ENCODE data around the gene FBLIM1.

The FBLIM1 gene

GRCh38 chr1:15731735-15732685 is 26.6 kb upstream of the FBLIM1 start:
- no peak for DNase-seq

DNA sequence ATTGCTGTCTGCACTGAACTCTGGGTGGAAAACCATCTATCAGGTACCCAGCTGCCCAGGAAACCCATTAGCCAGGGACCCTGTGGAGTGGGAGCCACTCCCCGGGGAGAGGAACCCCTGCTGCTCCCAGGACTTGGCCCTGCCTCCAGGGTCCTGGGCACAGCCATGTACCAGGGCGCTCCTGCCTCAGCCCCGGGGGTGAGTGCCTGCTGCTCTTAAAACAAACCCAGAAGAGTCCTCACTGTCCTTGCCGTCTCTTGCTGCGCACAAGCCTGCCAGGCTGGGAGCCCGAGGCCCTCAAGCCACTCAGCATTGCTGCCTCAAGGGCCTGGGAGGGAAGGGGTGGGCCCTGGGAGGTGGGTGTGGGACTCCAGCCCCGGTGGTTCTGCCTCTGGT is 25.9 kb upstream of the FBLIM1 start:
- DNase-seq = no peak

- DNase-seq = no peak
Measured at GRCh38 chr1:15733218-15733725, 25.3 kb upstream of the FBLIM1 start.

DNA sequence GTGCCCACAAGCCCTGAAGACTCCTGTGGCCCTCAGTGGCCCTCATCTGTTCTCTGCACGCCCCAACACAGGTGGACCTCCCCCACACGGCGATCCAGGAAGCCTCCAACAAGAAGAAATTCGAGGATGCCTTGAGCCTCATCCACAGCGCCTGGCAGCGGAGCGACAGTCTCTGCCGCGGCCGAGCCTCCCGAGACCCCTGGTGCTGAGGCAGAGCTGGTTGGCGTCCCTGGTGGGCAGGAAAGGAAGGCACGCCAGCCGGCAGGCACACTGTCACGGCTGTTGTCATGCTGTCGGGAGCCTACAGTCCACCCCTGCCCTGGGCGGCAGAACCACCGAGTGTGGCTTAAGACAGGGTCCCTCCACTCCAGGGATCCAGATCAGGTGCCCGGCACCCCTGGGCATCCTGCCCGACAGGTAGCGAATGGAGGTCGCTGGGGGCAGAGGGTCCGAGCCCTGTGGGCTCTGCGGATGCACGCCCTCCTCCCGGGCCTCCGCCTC is 24.8 kb upstream of the FBLIM1 start:
- DNase-seq = no peak

DNA sequence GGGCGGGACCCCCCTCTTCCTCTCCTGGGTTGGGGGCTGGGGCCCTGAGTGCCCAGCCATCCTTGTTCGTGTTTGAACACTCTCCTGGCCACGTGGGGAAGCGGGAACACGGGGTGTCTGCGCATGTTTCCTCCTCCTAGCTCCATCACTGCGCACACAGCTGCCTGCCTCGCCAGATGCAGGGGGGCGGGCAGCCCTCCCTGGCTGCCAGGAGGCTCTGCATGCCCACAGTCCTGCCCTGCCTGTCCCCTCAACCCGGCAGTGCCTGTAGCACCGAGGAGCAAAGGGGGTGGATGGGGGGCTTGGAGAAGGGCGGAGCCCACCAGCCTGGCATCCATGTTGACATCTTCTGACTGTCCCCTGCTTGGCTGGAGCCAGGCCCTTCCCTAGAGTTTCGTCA is 24.3 kb upstream of the FBLIM1 start:
- no peak for DNase-seq

GRCh38 chr1:15734901-15735300 is 23.7 kb upstream of the FBLIM1 start:
- no peak for DNase-seq

DNA sequence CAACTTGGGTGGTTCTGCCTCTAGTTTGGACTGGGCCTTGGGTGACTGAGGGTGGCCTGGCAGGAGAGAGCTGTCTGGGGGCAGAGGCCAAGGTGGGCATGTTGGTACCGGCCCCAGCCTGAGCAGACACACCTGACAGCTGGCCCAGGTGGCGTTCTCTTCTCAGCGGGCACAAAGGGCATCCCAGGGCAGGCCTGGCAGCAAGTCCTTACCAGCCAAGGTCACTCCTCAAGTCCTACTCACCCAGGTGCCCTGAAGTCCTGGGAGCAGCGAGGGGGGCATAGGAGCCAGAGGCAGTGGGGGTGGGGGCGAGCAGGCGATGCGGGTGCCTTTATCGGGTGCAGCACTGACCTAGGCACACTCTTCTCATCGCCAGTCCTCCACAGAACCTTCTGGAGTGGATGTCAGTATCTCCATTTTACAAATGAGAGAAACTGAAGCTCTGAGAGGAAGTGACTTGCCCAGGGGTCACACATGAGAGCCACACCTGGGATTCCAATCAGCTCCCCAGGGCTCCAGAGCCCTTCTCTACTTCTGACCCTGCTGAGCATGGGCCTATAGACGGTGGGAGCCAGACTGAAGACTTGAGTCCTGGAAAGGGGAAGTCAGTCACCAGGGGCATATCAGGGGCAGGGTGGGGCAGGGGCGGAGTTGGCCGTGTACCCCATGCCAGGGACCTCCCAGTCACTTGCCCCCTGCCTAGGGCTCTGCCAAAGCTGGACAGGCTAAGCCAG is 23.1 kb upstream of the FBLIM1 start:
- no peak for DNase-seq

GRCh38 chr1:15736038-15736891 is 22.3 kb upstream of the FBLIM1 start, which contains the start of gene SLC25A34:
Gene SLC25A34, plus strand, starts transcription at chr1:15736258. Its CDS starts 228 bp downstream, at chr1:15736486.
- DNase-seq = peak; percentile 81

DNA sequence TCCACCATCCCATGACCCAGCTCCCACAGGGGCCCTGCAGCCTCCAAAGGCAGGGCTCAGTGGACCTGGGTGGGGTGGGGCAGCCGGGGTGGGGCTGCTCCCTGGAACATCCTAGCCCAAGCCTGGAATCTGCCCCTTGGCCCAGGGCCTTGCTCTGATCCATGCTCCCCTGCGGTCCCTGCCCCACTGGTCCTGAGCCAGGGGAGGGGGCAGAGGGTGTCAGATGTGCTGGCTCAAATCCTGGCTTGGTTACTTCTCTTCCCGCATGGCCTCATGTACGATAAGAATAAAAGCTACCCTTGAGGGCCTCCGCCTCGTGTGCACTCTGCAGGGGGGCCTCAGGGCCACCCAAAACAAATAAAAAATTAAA is 21.7 kb upstream of the FBLIM1 start:
- no peak for DNase-seq

DNA sequence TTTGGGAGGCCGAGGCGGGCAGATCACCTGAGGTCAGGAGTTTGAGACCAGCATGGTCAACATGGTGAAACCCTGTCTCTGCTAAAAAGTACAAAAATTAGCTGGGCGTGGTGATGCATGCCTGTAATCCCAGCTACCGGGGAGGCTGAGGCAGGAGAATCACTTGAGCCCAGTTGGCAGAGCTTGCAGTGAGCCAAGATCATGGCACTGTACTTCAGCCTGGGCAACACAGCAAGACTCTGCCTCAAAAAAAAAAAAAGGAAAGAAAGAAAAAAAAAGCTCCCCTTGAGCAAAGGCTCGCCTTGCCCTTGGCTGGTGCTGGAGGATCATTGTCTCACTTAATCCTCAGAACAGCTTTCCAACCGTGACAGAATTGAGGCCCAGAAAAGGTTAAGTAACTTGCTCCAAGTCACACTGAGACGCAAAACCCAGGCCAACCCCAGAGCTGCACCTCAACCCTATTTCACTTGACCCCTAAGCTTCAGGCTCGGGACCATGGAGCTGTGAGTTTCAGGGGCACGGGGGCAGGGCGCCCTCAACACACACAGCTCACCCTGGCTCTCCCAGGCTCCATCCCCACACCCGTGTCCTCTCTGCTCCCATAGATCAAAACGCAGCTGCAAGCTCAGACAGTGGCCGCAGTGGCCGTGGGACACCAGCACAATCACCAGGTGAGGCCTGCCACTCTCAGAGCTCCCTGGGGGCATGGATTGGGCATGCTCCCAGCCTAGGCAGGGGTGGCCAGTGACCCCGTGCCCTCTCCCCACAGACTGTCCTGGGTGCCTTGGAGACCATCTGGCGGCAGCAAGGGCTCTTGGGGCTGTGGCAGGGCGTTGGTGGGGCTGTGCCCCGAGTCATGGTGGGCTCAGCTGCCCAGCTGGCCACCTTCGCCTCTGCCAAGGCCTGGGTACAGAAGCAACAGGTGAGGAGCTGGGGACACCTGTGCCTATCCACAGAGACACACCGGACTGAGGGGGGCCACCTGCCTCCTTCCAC is 21.0 kb upstream of the FBLIM1 start:
- no peak for DNase-seq

DNA sequence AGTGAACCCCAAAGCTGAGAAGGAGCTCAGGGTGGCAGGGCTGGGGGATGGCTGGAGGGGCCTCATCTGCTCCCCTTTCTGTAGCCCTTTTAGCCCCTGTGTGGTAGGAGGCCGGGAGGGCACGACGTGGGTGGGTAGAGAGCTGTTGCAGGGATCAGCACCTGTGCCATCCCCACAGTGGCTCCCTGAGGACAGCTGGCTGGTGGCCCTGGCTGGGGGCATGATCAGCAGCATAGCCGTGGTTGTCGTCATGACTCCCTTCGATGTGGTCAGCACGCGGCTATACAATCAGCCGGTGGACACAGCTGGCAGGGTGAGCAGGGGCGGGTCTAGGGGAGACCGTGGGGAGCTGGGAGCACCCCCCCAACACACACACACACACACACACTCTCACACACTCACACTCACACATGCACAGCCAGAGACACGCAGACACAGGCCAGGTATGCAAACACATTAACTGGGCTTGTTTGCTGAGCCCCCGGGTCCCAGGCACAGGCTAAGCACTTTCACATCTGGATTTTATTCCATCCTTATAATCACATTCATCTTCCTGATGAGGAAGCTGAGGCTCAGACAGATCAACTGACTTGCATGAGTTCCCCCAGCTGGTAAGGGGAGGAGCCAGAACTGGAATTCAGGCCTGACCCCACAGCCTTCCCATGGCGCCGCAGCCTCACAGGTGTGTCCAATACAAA is 20.0 kb upstream of the FBLIM1 start:
- no peak for DNase-seq

DNA sequence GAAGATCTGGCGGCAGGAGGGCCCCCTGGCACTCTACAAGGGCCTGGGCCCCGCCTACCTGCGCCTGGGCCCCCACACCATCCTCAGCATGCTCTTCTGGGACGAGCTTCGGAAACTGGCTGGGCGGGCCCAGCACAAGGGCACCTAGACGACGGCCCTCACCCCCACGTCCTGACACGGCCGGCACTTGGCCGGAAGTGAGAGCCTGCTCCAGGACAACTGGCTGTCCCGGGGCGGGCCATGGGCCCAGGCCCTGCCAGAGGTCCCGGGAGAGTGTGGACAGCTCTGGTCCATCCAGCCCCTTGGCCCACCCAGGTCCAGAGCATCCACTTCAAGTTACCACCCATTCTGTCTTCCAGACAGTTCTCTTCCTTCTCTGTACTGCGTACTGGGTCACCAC is 19.3 kb upstream of the FBLIM1 start:
- no peak for DNase-seq

DNA sequence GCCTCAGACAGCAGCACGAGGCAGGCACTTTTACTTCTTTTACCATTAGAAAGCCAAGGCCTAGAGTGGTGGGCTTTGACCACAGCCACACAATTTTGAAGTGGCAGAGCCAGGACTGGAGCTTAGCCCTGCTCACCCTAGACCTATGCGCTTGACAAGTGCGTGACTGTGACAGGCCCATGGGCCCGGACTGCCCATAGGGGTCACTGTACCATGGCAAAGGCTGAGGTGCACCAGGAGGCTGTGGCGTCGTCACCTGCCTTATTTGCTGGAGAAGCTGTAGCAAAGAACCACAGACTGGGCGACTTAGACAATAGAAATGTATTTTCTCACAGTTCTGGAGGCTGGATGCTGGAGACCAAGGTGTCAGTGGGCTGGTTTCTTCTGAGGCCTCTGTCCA is 18.9 kb upstream of the FBLIM1 start:
- no peak for DNase-seq

DNA sequence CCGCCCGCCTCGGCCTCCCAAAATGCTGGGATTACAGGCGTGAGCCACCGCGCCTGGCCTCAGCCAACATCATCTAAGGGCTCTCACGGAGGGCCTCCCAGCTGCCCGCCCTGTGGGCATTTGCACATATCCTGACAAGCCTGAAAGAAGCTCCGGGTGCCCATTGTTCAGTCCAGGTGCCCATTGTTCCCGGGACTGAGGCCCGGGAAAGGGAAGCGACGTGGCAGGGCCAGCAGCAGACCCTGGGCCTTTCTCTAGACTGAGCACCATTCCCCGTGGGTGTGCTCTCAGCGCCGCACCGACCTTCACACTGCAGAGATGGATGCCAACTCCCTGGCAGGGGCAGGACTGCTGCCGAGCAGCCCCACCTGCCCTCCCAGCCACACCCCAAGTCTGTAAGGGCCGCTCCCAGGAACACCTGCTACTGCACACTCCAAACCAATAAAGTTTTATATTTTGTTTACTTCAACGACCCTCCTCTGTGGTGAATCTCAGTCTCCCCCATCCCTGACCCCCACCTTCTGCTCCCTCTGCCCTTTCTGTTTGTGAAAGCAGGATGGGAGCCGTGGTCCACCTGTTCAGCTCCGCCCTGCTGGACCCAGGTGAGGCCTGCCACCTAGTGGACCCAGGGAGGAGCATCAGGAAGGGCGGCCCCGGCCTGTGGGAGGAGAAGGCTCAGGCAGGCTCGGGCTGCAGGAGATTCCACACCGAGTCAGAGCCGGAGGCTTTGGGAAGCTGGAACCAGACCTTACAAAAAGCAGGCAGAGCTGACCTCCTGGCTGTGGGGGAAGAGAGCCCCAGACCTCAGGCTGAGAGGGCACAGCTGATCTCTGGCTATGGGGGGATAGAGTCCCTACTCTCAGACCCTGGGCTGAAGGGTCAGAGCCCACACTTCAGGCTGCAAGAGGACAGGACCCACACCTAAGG is 17.4 kb upstream of the FBLIM1 start:
- DNase-seq = peak; percentile 86

DNA sequence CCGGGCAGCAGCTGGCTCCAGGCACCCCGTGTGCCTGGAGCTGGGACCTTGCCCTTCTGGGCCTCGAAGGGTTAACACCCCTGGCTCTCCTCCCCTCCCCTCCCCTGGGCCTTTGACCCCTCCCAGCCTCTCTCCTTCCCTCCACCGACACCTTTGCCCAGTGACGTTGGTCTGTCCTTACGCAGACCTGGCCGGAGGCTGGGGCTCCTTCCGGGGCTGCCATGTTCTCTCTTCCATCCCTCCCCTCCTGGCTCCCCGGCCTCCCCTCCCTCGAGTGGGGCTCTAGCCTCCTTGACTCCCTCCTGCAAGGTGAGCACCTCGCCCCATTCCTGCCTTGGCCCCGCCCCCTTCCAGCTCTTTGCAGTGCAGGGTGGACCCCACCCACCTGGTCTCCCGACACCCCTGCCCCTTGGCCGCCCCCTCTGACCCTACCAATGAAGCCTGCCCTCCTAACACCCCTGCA is 16.2 kb upstream of the FBLIM1 start, which contains the start of gene TMEM82:
TMEM82 (plus strand) TSS at position 161 of the 463 bp plus-strand sequence; CDS start at position 222, 61 bp downstream.
- DNase-seq = no peak

DNA sequence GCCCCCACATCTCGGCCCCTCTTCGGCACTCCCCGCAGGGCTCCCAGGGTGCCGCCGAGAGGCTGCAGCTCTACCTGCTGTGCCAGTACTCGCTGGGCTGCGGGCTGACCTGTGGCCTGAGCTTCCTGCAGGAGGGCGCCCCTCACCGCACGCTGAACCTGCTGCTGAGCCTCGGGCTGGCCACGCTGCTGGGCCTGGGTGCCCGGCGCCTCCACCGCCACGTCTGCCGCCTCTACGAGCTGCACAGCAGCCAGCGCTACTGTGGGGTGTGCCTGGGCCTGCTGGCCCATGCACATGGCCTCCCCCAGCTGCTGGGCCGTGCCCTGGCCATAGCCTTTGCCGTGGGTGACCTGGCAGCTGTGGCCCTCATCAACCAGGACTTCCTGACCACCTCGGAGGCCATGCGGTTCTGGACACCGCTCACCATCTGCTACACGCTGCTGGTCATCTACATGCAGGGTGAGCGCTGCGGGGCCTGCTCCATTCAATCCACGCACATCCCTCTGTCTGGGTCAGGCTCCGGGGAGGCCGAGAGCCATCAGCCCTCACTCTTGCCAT is 14.4 kb upstream of the FBLIM1 start:
- DNase-seq = no peak

DNA sequence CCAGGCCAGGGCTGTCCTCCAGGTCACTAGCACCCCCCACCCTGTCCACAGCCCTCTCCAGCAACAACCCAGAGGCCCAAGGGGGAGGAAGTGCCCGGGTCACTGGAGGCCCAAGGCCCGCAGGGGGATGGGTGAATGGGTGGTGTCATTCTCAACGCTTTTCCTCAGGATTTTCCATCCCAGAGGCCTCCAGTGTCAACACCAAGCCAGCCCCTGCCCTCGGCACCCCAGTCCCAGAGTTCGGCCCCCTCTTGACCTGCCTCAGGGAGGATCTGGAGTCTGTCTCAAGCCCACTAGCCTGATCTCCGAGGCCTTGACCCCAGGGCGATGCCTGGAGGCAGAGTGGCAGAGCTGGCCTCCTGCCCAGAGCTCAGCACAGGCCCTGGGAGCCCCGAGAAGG is 11.2 kb upstream of the FBLIM1 start:
- DNase-seq = no peak

GRCh38 chr1:15748264-15748663 is 10.3 kb upstream of the FBLIM1 start:
- DNase-seq = no peak

Data from DMS79 treated with DMSO at 0.1 percent for 48 hours (cell line).